Thymus (tissue), 11 donors: ENCODE measurements around the gene MUC13. TPM values are rescaled to one million over a fixed set of nuclear protein-coding genes. Genes with fewer than 3 reads are reported as not detected.
"Not testable (repeated sequence)": the region's sequence is repeated elsewhere in the genome, so short reads cannot be mapped to it uniquely, and the experiment has no call there.

Experiments
- DNase-seq, 9 donors: peaks; one replicate each; pipeline ENCODE4 v3.0.0-alpha.2; 2013; ENCODE audit warnings: low spot score in 9 of 9, low read depth in 6 of 9, missing footprints in 1 of 9
- H3K27ac ChIP-seq, 2 donors: one replicate each; pipeline ENCODE4 v1.5.1; 2013; ENCODE audit warnings: control low read depth in 1 of 2, low read depth in 1 of 2, low read length in 1 of 2, mild to moderate bottlenecking in 1 of 2, moderate library complexity in 1 of 2
- H3K27me3 ChIP-seq, 2 donors: one replicate each; pipeline ENCODE4 v1.5.1; 2013; ENCODE audit warnings: low read length in 1 of 2; ENCODE audit not compliant: control insufficient read depth in 2 of 2, insufficient read depth in 1 of 2
- H3K36me3 ChIP-seq, 2 donors: one replicate each; pipeline ENCODE4 v1.5.1; 2013; ENCODE audit warnings: low read length in 1 of 2, mild to moderate bottlenecking in 1 of 2, moderate library complexity in 1 of 2; ENCODE audit not compliant: control insufficient read depth in 2 of 2, insufficient read depth in 2 of 2
- H3K4me1 ChIP-seq, 2 donors: one replicate each; pipeline ENCODE4 v1.5.1; 2013; ENCODE audit warnings: low read length in 2 of 2; ENCODE audit not compliant: control insufficient read depth in 2 of 2, insufficient read depth in 2 of 2
- H3K4me3 ChIP-seq, 2 donors: one replicate each; pipeline ENCODE4 v1.5.1; 2013; ENCODE audit warnings: low read length in 2 of 2, control low read depth in 1 of 2, mild to moderate bottlenecking in 1 of 2
- H3K9me3 ChIP-seq, 2 donors: one replicate each; pipeline ENCODE4 v1.5.1; 2013; ENCODE audit warnings: low read length in 1 of 2, mild to moderate bottlenecking in 1 of 2; ENCODE audit not compliant: control insufficient read depth in 2 of 2, insufficient read depth in 1 of 2
- WGBS: extraction: QIAGEN DNeasy Blood & Tissue Kit; methylation state at CpG from one replicate; pipeline ENCODE4 v1.1.7; 2013; 5-methylcytosine and 5-hydroxymethylcytosine counted together
- polyA plus RNA-seq: library from polyadenylated mRNA; stranded (reverse); fragments of 200-250 nt; gene quantifications from one replicate; pipeline ENCODE4 v1.2.3, GENCODE V29; 2013
- total RNA-seq: library from RNA; stranded (reverse); fragments of 120-200 nt; gene quantifications from one replicate; pipeline ENCODE4 v1.2.4, GENCODE V29; 2013
- donor health status: healthy.

The MUC13 gene
- total and polyA plus RNA-seq, 2 donors, result 0.05 to 0.46 TPM

GRCh38 chr3:124957951-124958350 is 23.4 kb upstream of the MUC13 start:
- DNase-seq, H3K27ac ChIP-seq, H3K4me1 ChIP-seq, H3K4me3 ChIP-seq, H3K9me3 ChIP-seq, H3K27me3 ChIP-seq, H3K36me3 ChIP-seq: not testable (repeated sequence)
- 97% methylated on average over 4 of the region's 4 CpGs for WGBS

- WGBS, result 92% methylated on average over 5 of the region's 5 CpGs
- no peak for DNase-seq
- Histone ChIP-seq H3K27ac (no peak overlapping the region), H3K27me3 (no peaks in the 10 kb centered on the region), H3K36me3 (no peaks in the 10 kb centered on the region), H3K4me1 (no peaks in the 10 kb centered on the region), H3K9me3 (no peaks in the 10 kb centered on the region), H3K4me3 (no peak overlapping the region)
Measured at GRCh38 chr3:124952282-124952855, 17.8 kb upstream of the MUC13 start.

- H3K4me1 ChIP-seq, result no peaks in the 10 kb centered on the region
- H3K27me3 ChIP-seq, result no peaks in the 10 kb centered on the region
- no peaks in the 10 kb centered on the region for H3K9me3 ChIP-seq
- WGBS, result 98% methylated on average over 8 of the region's 8 CpGs
- DNase-seq, result no peak
- no peak overlapping the region for H3K4me3 ChIP-seq
- H3K27ac ChIP-seq, result no peak overlapping the region
- H3K36me3 ChIP-seq, result no peaks in the 10 kb centered on the region
Measured at GRCh38 chr3:124951511-124952281, 17.1 kb upstream of the MUC13 start.

DNA sequence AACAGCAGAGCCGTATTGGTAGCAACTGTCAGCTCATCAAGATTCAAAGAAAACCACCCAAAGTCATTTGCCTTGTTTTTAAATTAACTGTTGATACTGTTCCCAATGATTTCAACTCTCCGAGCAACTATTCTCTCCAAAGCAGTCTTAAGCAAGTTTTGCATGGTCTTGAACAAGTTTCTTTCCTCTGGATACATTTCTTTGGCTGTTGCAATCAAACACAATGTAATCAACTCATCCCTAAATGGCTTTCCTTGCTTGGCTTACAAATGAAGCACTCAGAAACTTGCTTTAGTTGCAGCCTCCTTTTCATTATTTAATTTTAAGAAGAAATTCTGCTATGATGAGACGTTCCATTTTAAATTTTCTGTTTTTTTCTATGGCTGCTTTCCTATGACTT is 15.5 kb upstream of the MUC13 start:
- WGBS, result 94% methylated on average over 3 of the region's 3 CpGs
- Histone ChIP-seq H3K4me1 (no peaks in the 10 kb centered on the region), H3K4me3 (no peak overlapping the region), H3K9me3 (no peaks in the 10 kb centered on the region), H3K27me3 (no peaks in the 10 kb centered on the region), H3K27ac (no peak overlapping the region), H3K36me3 (no peaks in the 10 kb centered on the region)
- DNase-seq, result no peak

DNA sequence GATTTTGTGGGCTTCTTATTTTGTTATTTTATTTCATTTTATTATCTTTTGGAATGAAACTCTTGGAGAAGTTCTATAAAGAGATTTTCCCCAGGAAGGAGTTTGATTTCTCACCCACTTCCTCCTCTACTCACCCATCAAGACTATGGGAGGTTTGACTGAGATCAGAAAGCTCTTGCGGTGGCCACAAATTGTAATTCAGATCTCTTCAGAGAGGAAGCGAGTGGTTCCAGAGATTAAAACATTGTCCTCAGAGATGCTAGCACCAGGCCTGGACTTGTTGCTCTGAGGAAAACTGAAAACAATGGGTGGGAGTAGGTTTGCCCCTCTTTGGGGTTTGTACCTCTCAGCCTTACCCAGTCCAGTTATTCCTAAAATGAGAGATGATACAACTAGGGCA is 8.1 kb upstream of the MUC13 start:
- no peak for DNase-seq
- no peak overlapping the region for H3K4me3 ChIP-seq
- 98% methylated on average over 2 of the region's 2 CpGs for WGBS

GRCh38 chr3:124941771-124942170 is 7.2 kb upstream of the MUC13 start:
- Histone ChIP-seq H3K27ac (no peak overlapping the region), H3K9me3 (no peaks in the 10 kb centered on the region), H3K4me1 (no peaks in the 10 kb centered on the region), H3K36me3 (no peaks in the 10 kb centered on the region), H3K4me3 (no peak overlapping the region), H3K27me3 (no peaks in the 10 kb centered on the region)
- 36% methylated on average over 12 of the region's 12 CpGs for WGBS
- DNase-seq, result no peak

More for the DNA sequence above, 8.1 kb upstream of the MUC13 start:
- Histone ChIP-seq H3K4me1 (no peaks in the 10 kb centered on the region), H3K36me3 (no peaks in the 10 kb centered on the region), H3K27ac (no peak overlapping the region), H3K9me3 (no peaks in the 10 kb centered on the region), H3K27me3 (no peaks in the 10 kb centered on the region)

DNA sequence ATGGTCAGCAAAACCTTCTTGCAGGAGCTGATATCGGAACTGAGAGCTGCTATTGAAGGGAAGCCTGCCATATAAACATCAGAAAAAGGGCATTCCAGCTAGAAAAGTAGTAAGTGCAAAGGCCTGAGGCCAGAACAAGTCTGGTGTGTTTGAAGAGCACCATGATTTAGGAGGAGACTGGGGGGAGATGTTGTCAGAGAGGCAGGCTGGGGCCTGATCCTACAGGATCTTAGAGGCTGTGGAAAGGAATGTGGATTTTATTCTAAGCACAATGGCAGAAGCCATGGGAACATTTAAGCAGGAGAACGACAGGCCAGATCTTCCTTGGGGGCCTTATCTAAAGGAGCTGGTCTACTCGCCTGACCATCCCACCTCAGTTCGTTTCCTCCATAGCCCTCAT is 5.1 kb upstream of the MUC13 start:
- Histone ChIP-seq H3K4me1 (no peaks in the 10 kb centered on the region), H3K9me3 (no peaks in the 10 kb centered on the region), H3K27ac (no peak overlapping the region), H3K4me3 (no peak overlapping the region), H3K27me3 (no peaks in the 10 kb centered on the region), H3K36me3 (no peaks in the 10 kb centered on the region)
- 93% methylated on average over 4 of the region's 4 CpGs for WGBS
- no peak for DNase-seq

GRCh38 chr3:124938896-124939295 is 4.3 kb upstream of the MUC13 start:
- no peaks in the 10 kb centered on the region for H3K36me3 ChIP-seq

GRCh38 chr3:124937049-124937448 is 2.5 kb upstream of the MUC13 start:
- 98% methylated on average over 3 of the region's 3 CpGs for WGBS
- no peak for DNase-seq
- no peaks in the 10 kb centered on the region for H3K36me3 ChIP-seq
- no peak overlapping the region for H3K27ac ChIP-seq
- H3K4me3 ChIP-seq, result no peak overlapping the region
- H3K9me3 ChIP-seq, result no peaks in the 10 kb centered on the region
- H3K27me3 ChIP-seq, result no peaks in the 10 kb centered on the region
- H3K4me1 ChIP-seq, result no peaks in the 10 kb centered on the region

More at GRCh38 chr3:124938896-124939295, 4.3 kb upstream of the MUC13 start:
- H3K4me1 ChIP-seq, result no peaks in the 10 kb centered on the region
- H3K9me3 ChIP-seq, result no peaks in the 10 kb centered on the region
- 97% methylated on average over 5 of the region's 5 CpGs for WGBS
- no peak overlapping the region for H3K27ac ChIP-seq
- H3K27me3 ChIP-seq, result no peaks in the 10 kb centered on the region
- H3K4me3 ChIP-seq, result no peak overlapping the region
- no peak for DNase-seq
